Activated CD8-positive, alpha-beta T cell treated with anti-CD3 and anti-CD28 coated beads for 36 hours (primary cell): ENCODE data around the gene CACNA1S. TPM values are rescaled to one million over a fixed set of nuclear protein-coding genes. Genes with fewer than 3 reads are reported as not detected.

ENCODE experiments used
- ATAC-seq: fragments of 200-7000 bp; cut with Tn5 transposase; one replicate; pipeline ENCODE4 v1.10.0; 2021; ENCODE audit warnings: mild to moderate bottlenecking, moderate library complexity
- CTCF ChIA-PET: fragments of 350-600 bp; sonication (Branson Sonifier 250); formaldehyde crosslinking; loops from one replicate; lab custom pipeline; 2021; ENCODE audit warnings: antibody characterized with exemption; lab: Charles Lee
- POLR2A ChIA-PET: fragments of 350-600 bp; sonication (Branson Sonifier 250); formaldehyde crosslinking; loops from one replicate; lab custom pipeline; 2021; ENCODE audit warnings: antibody characterized with exemption; lab: Charles Lee
- DNase-seq: peaks from one replicate; pipeline ENCODE4 v3.0.0-alpha.2; 2020
- H3K27ac Mint-ChIP-seq: one replicate; pipeline ENCODE4 v1.8.0; 2021; ENCODE audit warnings: mild to moderate bottlenecking, mixed read lengths
- H3K27me3 Mint-ChIP-seq: one replicate; pipeline ENCODE4 v1.8.0; 2021; ENCODE audit warnings: mixed read lengths
- H3K36me3 Mint-ChIP-seq: one replicate; pipeline ENCODE4 v1.8.0; 2021; ENCODE audit warnings: low read depth, mixed read lengths
- H3K4me1 Mint-ChIP-seq: one replicate; pipeline ENCODE4 v1.8.0; 2021; ENCODE audit warnings: low read depth, mixed read lengths
- H3K4me3 Mint-ChIP-seq: one replicate; pipeline ENCODE4 v1.8.0; 2021; ENCODE audit warnings: mild to moderate bottlenecking, moderate library complexity, mixed read lengths
- H3K9me3 Mint-ChIP-seq: one replicate; pipeline ENCODE4 v1.8.0; 2021; ENCODE audit warnings: mixed read lengths
- CTCF ChIP-seq: fragments of 200-600 bp; IDR thresholded peaks from one replicate; pipeline ENCODE4 v1.8.0; 2022; ENCODE audit warnings: antibody characterized with exemption, mild to moderate bottlenecking
- intact Hi-C: fragments of 100-400 bp; cut with micrococcal nuclease; formaldehyde crosslinking; loops from one replicate; pipeline ENCODE4 v1.10.0; 2022
- total RNA-seq, 2 experiments: library from RNA; stranded (reverse); gene quantifications; one replicate each; pipeline ENCODE4 v1.2.3, GENCODE V29; 2021

Gene CACNA1S
- total RNA-seq, 2 experiments from 2014 or later = not detected

DNA sequence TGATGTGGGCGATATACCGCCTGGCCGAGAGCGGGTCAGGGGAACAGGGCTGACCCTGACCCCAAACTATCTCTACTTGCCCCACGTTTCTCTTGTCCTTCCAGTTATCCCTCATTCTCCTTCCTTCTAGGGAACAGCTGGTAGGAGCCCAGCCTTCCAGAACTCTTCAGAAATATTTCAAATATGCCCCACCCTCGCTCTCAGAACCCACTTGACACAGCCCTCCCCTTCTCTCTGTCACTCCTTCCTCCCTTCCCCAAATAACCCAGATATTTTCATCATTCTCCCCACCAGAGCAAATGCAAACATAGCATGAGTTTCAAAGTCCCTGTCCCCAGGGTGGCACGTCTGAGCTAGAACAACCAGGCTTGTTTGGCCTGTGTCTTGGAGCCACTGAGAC, 1.1 kb downstream of the CACNA1S start:
- no peak for TF ChIP-seq CTCF
- ChIA-PET POLR2A (no interaction called here), CTCF (interaction anchor here (1.0 kb wide), 1 partner anchor 8 kb away, joined by 4 read pairs; no protein-coding TSS in a partner anchor)
- intact Hi-C loops = loop anchor here (10.0 kb wide), 1 partner anchor 136 kb away; no protein-coding TSS in a partner anchor
- ATAC-seq = no peak
- Mint-ChIP-seq H3K27me3 (no peaks in the 10 kb centered on the region), H3K9me3 (no peaks in the 10 kb centered on the region), H3K36me3 (no peaks in the 10 kb centered on the region), H3K27ac (no peak overlapping the region), H3K4me3 (no peak overlapping the region), H3K4me1 (peaks cover 2% of the 10 kb centered on the region)
- no peak for DNase-seq

DNA sequence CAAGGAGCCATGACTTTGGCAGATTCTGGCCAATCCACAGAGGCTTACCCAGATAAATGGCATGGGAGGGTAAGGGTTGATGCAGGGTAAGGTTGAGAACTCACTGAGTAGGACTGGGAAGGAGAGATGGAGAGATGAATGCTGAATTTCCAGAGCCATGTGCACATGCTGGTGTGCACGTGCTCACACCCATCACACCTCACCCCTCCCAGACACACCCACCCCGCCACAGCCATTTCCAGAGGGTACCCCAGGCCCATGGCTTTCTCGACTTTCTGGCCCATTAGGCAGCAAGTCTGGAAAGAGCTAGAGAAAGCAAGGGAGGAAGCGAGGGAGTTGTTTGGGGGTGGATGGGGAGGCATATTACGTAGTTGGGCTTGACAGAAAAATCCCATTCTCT, 1.6 kb downstream of the CACNA1S start:
- CTCF ChIA-PET = interaction anchor here (1.0 kb wide), 1 partner anchor 9 kb away, joined by 4 read pairs; no protein-coding TSS in a partner anchor
- intact Hi-C loops = loop anchor here (10.0 kb wide), 1 partner anchor 136 kb away; no protein-coding TSS in a partner anchor
- H3K9me3 Mint-ChIP-seq = no peaks in the 10 kb centered on the region
- H3K4me1 Mint-ChIP-seq = peaks cover 2% of the 10 kb centered on the region
- H3K4me3 Mint-ChIP-seq = no peak overlapping the region
- POLR2A ChIA-PET = no interaction called here
- ATAC-seq (no peak), DNase-seq (no peak)
- no peak overlapping the region for H3K27ac Mint-ChIP-seq
- H3K27me3 Mint-ChIP-seq = no peaks in the 10 kb centered on the region
- no peak for TF ChIP-seq CTCF
- no peaks in the 10 kb centered on the region for H3K36me3 Mint-ChIP-seq

DNA sequence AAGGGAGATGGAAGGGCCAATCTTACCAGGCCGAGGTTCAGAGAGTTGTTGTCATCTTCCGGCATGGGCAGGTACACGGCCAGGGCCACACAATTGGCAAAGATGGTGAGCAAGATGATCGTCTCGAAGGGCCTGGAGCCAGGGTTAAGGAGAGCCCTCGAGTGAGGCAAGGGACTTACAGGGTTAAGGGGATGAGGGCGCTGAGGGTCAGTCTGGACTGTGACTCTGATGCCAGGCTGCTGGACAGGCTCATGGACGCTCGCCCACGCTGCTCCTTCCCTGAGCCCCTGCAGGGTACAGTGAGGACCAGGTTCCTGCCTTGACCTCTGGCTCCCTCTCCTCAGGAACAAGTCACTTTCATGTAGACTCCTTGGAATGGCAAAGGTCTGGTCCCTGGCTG, 2.1 kb downstream of the CACNA1S start:
- no peaks in the 10 kb centered on the region for H3K9me3 Mint-ChIP-seq
- no peak for DNase-seq
- ATAC-seq = no peak
- no peaks in the 10 kb centered on the region for H3K27me3 Mint-ChIP-seq
- H3K36me3 Mint-ChIP-seq = no peaks in the 10 kb centered on the region
- no peak overlapping the region for H3K27ac Mint-ChIP-seq
- ChIA-PET POLR2A (no interaction called here), CTCF (interaction anchor here (1.0 to 1.2 kb wide), 2 partner anchors 9 kb away, joined by 4 to 8 read pairs; no protein-coding TSS in a partner anchor)
- peaks cover 2% of the 10 kb centered on the region for H3K4me1 Mint-ChIP-seq
- intact Hi-C loops = loop anchor here (10.0 kb wide), 1 partner anchor 135 kb away; no protein-coding TSS in a partner anchor
- TF ChIP-seq CTCF = no peak
- H3K4me3 Mint-ChIP-seq = no peak overlapping the region

GRCh38 chr1:201109651-201110050, 2.6 kb downstream of the CACNA1S start:
- no peaks in the 10 kb centered on the region for H3K27me3 Mint-ChIP-seq
- ChIA-PET CTCF (interaction anchor here (1.2 kb wide), 1 partner anchor 10 kb away, joined by 8 read pairs; no protein-coding TSS in a partner anchor), POLR2A (no interaction called here)
- intact Hi-C loops = loop anchor here (10.0 kb wide), 1 partner anchor 135 kb away; no protein-coding TSS in a partner anchor
- DNase-seq = no peak
- no peak for ATAC-seq
- H3K27ac Mint-ChIP-seq = no peak overlapping the region
- no peak for TF ChIP-seq CTCF
- no peak overlapping the region for H3K4me3 Mint-ChIP-seq
- no peaks in the 10 kb centered on the region for H3K36me3 Mint-ChIP-seq
- H3K9me3 Mint-ChIP-seq = no peaks in the 10 kb centered on the region
- no peaks in the 10 kb centered on the region for H3K4me1 Mint-ChIP-seq

DNA sequence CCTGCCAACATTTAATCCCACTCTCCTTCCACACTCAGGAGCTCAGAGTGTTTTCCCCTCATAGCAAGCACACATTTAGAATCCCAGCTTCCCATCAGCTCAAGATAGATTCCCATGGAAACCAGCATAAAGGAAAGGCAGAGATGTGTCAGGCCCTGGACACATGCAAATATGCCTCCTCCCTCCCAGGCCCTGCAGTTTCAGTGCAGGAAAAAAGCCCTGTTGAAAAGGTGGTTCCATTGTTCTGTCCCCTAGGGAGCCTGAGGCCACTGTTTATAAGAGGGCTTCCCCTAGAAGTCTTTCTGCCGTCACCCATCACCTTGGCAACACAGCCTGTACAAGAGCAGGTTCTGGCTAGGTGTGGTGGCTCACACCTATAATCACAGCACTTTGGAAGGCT, 3.6 kb downstream of the CACNA1S start:
- no peak for ATAC-seq
- Mint-ChIP-seq H3K27me3 (no peaks in the 10 kb centered on the region), H3K27ac (no peak overlapping the region), H3K4me1 (no peaks in the 10 kb centered on the region), H3K36me3 (no peaks in the 10 kb centered on the region), H3K9me3 (no peaks in the 10 kb centered on the region), H3K4me3 (no peak overlapping the region)
- no peak for DNase-seq
- CTCF ChIA-PET = interaction anchor here (1.9 to 2.2 kb wide), 2 partner anchors 129 to 136 kb away, joined by 5 to 7 read pairs; no protein-coding TSS in a partner anchor
- TF ChIP-seq CTCF = no peak
- POLR2A ChIA-PET = no interaction called here
- intact Hi-C loops = no loop called here
